ENCODE data around the gene PIK3R1.

- TF ChIP-seq, protein P1, sequence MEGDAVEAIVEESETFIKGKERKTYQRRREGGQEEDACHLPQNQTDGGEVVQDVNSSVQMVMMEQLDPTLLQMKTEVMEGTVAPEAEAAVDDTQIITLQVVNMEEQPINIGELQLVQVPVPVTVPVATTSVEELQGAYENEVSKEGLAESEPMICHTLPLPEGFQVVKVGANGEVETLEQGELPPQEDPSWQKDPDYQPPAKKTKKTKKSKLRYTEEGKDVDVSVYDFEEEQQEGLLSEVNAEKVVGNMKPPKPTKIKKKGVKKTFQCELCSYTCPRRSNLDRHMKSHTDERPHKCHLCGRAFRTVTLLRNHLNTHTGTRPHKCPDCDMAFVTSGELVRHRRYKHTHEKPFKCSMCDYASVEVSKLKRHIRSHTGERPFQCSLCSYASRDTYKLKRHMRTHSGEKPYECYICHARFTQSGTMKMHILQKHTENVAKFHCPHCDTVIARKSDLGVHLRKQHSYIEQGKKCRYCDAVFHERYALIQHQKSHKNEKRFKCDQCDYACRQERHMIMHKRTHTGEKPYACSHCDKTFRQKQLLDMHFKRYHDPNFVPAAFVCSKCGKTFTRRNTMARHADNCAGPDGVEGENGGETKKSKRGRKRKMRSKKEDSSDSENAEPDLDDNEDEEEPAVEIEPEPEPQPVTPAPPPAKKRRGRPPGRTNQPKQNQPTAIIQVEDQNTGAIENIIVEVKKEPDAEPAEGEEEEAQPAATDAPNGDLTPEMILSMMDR (IDR thresholded peaks at IDR 0.05): no peak
- no peak for TF ChIP-seq POLR2A (IDR thresholded peaks at IDR 0.05; ENCODE audit: low read depth)
- no peak for TF ChIP-seq POLR2AphosphoS5 (IDR thresholded peaks at IDR 0.05)
- no peak for TF ChIP-seq EP300 (IDR thresholded peaks at IDR 0.05)
These were observed 129.0 kb downstream of the PIK3R1 start for GRCh38 chr5:68344447-68345111.
